HepG2 (cell line): ENCODE measurements around the gene CLRN3. TPM values are rescaled to one million over a fixed set of nuclear protein-coding genes. Genes with fewer than 3 reads are reported as not detected.

ENCODE experiments used
- ATAC-seq: fragments of 200-7000 bp; cut with Tn5 transposase; 3 replicates; pipeline ENCODE4 v1.9.1; 2020; ENCODE audit warnings: mild to moderate bottlenecking, moderate library complexity
- BruUV-seq: library from RNA; stranded (reverse); fragments of 400-500 nt; replicated peaks from 2 replicates; lab custom pipeline; 2021; lab: Mats Ljungman, UMichigan
- CTCF ChIA-PET: fragments of 300-600 bp; formaldehyde crosslinking; extraction: SDS; loops from one replicate; lab custom pipeline; 2021; ENCODE audit warnings: low total read pairs, inconsistent platforms, low intra/inter-chr PET ratio; lab: Yijun Ruan, JAX
- POLR2A ChIA-PET: fragments of 350-600 bp; sonication (Branson Sonifier 250); formaldehyde crosslinking; loops from one replicate; lab custom pipeline; 2020; ENCODE audit warnings: antibody characterized with exemption, inconsistent platforms; lab: Yijun Ruan, JAX
- DNase-seq: peaks from one replicate; pipeline ENCODE4 v3.0.0-alpha.2; 2015; ENCODE audit warnings: low spot score
- FAIRE-seq: peaks from 3 replicates; lab custom pipeline; 2011; peaks lifted over from hg19 to GRCh38; lab: Jason Lieb, UNC
- H2AFZ ChIP-seq: one replicate; pipeline ENCODE4 v1.6.1; 2011; ENCODE audit warnings: low read length, inconsistent platforms
- H3K27ac ChIP-seq: fragments of 300-600 bp; 3 replicates; pipeline ENCODE4 v1.8.0; 2011; ENCODE audit warnings: mixed run types, mild to moderate bottlenecking, mixed read lengths, low read length, inconsistent platforms; ENCODE audit not compliant: insufficient read depth; ENCODE audit errors: extremely low read length
- H3K27me3 ChIP-seq, 2 experiments: fragments of 200-600 bp in 1 of 2; 2 replicates in 1 of 2; 3 replicates in 1 of 2; pipeline versions ENCODE4 v1.6.0 to v1.8.0; 2011; ENCODE audit warnings: low read length in 2 of 2, mild to moderate bottlenecking in 2 of 2, moderate library complexity in 2 of 2, inconsistent platforms in 1 of 2; ENCODE audit not compliant: insufficient read depth in 2 of 2, control insufficient read depth in 1 of 2
- H3K36me3 ChIP-seq, 2 experiments: fragments of 200-600 bp in 1 of 2; replicated peaks in 1 of 2; 2 replicates in 1 of 2; 3 replicates in 1 of 2; pipeline versions ENCODE4 v1.5.1 to v1.8.0; 2011; ENCODE audit warnings: low read length in 2 of 2, inconsistent platforms in 1 of 2; ENCODE audit not compliant: insufficient read depth in 2 of 2, control insufficient read depth in 1 of 2
- H3K4me1 ChIP-seq: 2 replicates; pipeline ENCODE4 v1.5.1; 2012; ENCODE audit warnings: low read length, inconsistent platforms; ENCODE audit not compliant: insufficient read depth
- H3K4me2 ChIP-seq: 2 replicates; pipeline ENCODE4 v1.6.0; 2011; ENCODE audit warnings: low read depth, low read length, inconsistent platforms
- H3K4me3 ChIP-seq, 3 experiments: fragments of 200-600 bp in 1 of 3; sonication (generic), shearing (Covaris generic) in 1 of 3; replicated peaks in 1 of 3; 2 replicates each; pipeline ENCODE4 v1.5.1; 2011 to 2016; ENCODE audit warnings: low read length in 3 of 3, inconsistent platforms in 2 of 3, low read depth in 2 of 3, mild to moderate bottlenecking in 2 of 3, control low read depth in 1 of 3, mixed read lengths in 1 of 3; ENCODE audit not compliant: insufficient read depth in 1 of 3
- H3K79me2 ChIP-seq: one replicate; pipeline ENCODE4 v1.6.1; 2011; ENCODE audit warnings: low read length, inconsistent platforms; ENCODE audit not compliant: insufficient read depth
- H3K9ac ChIP-seq: 2 replicates; pipeline ENCODE4 v1.6.0; 2011; ENCODE audit warnings: mild to moderate bottlenecking, low read depth, low read length, inconsistent platforms; ENCODE audit not compliant: insufficient read depth
- H3K9me3 ChIP-seq: 2 replicates; pipeline ENCODE4 v1.5.1; 2012; ENCODE audit warnings: mild to moderate bottlenecking, low read length
- H4K20me1 ChIP-seq: 2 replicates; pipeline ENCODE4 v1.6.0; 2011; ENCODE audit warnings: inconsistent platforms, mild to moderate bottlenecking, low read length, moderate library complexity; ENCODE audit not compliant: insufficient read depth
- GATAD1 ChIP-seq: IDR thresholded peaks from 2 replicates; pipeline ENCODE4 v1.6.1; 2016; ENCODE audit warnings: missing genetic modification reagents, missing compliant biosample characterization
- MAZ ChIP-seq, 2 experiments: sonication (generic) in 1 of 2; formaldehyde crosslinking in 1 of 2; IDR thresholded peaks; 2 replicates each; pipeline versions ENCODE4 v1.5.0 to v1.6.1; 2012 to 2020; ENCODE audit warnings: low read depth in 2 of 2, mild to moderate bottlenecking in 2 of 2, borderline replicate concordance in 1 of 2, improper control_type of control experiment in 1 of 2, low read length in 1 of 2, missing genetic modification reagents in 1 of 2, moderate library complexity in 1 of 2
- NCOA2 ChIP-seq: sonication (generic); formaldehyde crosslinking; IDR thresholded peaks from 2 replicates; pipeline ENCODE4 v1.8.0; 2022; ENCODE audit warnings: inconsistent platforms
- ZNF367 ChIP-seq: sonication (generic); formaldehyde crosslinking; IDR thresholded peaks from 2 replicates; pipeline ENCODE4 v1.4.0; 2020; ENCODE audit warnings: missing genetic modification reagents, borderline replicate concordance
- ZNF557 ChIP-seq: sonication (generic); formaldehyde crosslinking; IDR thresholded peaks from 2 replicates; pipeline ENCODE4 v1.4.0; 2020; ENCODE audit warnings: missing genetic modification reagents
- ZNF678 ChIP-seq: sonication (generic); formaldehyde crosslinking; IDR thresholded peaks from 2 replicates; pipeline ENCODE4 v1.4.0; 2020; ENCODE audit warnings: mild to moderate bottlenecking, missing genetic modification reagents
- WGBS: methylation state at CpG from one replicate; pipeline ENCODE4 v1.1.6; 2017; ENCODE audit warnings: low lambda C conversion rate; 5-methylcytosine and 5-hydroxymethylcytosine counted together
- in situ Hi-C: cut with HindIII; loops from 2 replicates; pipeline ENCODE4 v1.10.0; 2017; ENCODE audit warnings: low pct_unique_long_range_greater_than_20kb; ENCODE audit not compliant: extremely low pct_ligation_motif_present
- intact Hi-C: fragments of 100-400 bp; cut with micrococcal nuclease; formaldehyde crosslinking; loops from one replicate; pipeline ENCODE4 v1.10.0; 2022; ENCODE audit not compliant: unreplicated experiment
- polyA plus RNA-seq, 8 experiments: library from polyadenylated mRNA; depleted of rRNA in 3 of 8; stranded (reverse) in 7 of 8; unstranded in 1 of 8; fragments of >200 nt; fragmentation: Illumina TruSeq in 4 of 8; extraction: Trizol in 4 of 8; gene quantifications; 2 replicates each; pipeline versions ENCODE4 v1.2.1 to v1.2.3, GENCODE V29; 2011 to 2016; ENCODE audit warnings: low read depth in 4 of 8, missing spikeins in 1 of 8, mixed read lengths in 1 of 8; ENCODE audit not compliant: insufficient read depth in 1 of 8
- total RNA-seq, 5 experiments: library from RNA; depleted of rRNA; stranded (reverse); fragments of >200 nt; fragmentation: Illumina TruSeq; extraction: Trizol; gene quantifications; 2 replicates each; pipeline ENCODE4 v1.2.3, GENCODE V29; 2016; ENCODE audit warnings: low read depth in 1 of 5
- TF ChIP-seq, protein P1 (sequence below): sonication (generic); formaldehyde crosslinking; IDR thresholded peaks from 2 replicates; pipeline ENCODE4 v1.4.0; 2020; ENCODE audit warnings: mild to moderate bottlenecking, missing genetic modification reagents, borderline replicate concordance

CLRN3 gene
- total and polyA plus RNA-seq, 2 of the 13 experiments (the other 11 are each of a cell fraction or from before 2014, with no cell fraction given): not detected

DNA sequence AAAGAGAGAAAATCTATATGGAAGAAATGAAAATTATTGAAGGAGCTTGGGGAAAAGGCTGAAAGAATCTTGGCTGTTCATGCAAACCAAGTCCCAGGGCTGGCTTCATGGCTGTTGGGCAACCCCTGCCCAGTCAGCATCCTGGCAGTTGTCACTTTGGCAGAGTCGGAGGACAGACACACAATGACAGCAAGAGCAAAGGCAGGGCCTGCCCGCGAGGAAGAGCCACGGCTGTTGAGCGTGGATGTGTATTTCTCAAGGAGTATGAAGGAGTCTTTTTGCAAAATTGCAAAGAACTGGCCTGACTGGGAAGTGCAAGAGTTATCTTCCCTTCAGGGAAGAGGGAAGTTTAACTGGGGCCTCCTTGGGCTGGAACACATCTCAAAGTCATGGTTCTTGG, 25.8 kb upstream of the CLRN3 start (continued):
- TF ChIP-seq MAZ (IDR thresholded peaks at IDR 0.05; ENCODE audit: borderline replicate concordance, low read depth, low read length): no peak
- TF ChIP-seq MAZ (CRISPR knock-in tag; IDR thresholded peaks at IDR 0.05; ENCODE audit: low read depth): no peak
- TF ChIP-seq, all 625 proteins: peak for 0

DNA sequence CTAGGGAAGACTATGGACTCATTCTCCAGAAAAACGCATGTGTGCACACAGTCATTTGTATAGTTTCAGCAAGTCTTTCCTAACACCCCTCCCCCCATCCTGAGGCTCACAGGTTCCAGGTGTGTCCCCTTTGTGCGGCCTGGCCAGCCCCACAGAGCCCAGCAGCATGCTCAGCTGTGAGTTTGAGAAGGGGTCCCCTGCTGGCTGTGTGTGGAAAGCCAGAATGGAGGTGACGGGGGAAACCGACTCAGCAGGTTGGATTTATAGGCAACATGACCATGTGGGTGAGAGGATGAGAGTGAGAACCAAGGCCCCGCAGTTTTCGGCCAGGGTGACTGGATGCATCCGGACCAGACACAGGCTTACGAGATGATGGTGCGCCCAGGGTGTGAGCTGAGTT, 24.1 kb upstream of the CLRN3 start:
- H3K27ac ChIP-seq: no peak overlapping the region
- CTCF ChIA-PET: no interaction called here
- DNase-seq: no peak
- no peak for FAIRE-seq
- no peak overlapping the region for H3K9ac ChIP-seq
- no peak overlapping the region for H3K4me2 ChIP-seq
- 39% methylated on average over 8 of the region's 9 CpGs for WGBS
- H3K4me1 ChIP-seq: no peaks in the 10 kb centered on the region
- intact Hi-C loops: no loop called here
- no TSS peak for BruUV-seq
- TF ChIP-seq ZNF557 (CRISPR knock-in tag): no peak
- no peak for TF ChIP-seq GATAD1
- TF ChIP-seq NCOA2: no peak
- TF ChIP-seq, protein P1, sequence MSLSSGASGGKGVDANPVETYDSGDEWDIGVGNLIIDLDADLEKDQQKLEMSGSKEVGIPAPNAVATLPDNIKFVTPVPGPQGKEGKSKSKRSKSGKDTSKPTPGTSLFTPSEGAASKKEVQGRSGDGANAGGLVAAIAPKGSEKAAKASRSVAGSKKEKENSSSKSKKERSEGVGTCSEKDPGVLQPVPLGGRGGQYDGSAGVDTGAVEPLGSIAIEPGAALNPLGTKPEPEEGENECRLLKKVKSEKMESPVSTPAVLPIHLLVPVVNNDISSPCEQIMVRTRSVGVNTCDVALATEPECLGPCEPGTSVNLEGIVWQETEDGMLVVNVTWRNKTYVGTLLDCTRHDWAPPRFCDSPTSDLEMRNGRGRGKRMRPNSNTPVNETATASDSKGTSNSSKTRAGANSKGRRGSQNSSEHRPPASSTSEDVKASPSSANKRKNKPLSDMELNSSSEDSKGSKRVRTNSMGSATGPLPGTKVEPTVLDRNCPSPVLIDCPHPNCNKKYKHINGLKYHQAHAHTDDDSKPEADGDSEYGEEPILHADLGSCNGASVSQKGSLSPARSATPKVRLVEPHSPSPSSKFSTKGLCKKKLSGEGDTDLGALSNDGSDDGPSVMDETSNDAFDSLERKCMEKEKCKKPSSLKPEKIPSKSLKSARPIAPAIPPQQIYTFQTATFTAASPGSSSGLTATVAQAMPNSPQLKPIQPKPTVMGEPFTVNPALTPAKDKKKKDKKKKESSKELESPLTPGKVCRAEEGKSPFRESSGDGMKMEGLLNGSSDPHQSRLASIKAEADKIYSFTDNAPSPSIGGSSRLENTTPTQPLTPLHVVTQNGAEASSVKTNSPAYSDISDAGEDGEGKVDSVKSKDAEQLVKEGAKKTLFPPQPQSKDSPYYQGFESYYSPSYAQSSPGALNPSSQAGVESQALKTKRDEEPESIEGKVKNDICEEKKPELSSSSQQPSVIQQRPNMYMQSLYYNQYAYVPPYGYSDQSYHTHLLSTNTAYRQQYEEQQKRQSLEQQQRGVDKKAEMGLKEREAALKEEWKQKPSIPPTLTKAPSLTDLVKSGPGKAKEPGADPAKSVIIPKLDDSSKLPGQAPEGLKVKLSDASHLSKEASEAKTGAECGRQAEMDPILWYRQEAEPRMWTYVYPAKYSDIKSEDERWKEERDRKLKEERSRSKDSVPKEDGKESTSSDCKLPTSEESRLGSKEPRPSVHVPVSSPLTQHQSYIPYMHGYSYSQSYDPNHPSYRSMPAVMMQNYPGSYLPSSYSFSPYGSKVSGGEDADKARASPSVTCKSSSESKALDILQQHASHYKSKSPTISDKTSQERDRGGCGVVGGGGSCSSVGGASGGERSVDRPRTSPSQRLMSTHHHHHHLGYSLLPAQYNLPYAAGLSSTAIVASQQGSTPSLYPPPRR (CRISPR knock-in tag): no peak
- no peak for TF ChIP-seq ZNF678 (CRISPR knock-in tag)
- TF ChIP-seq ZNF367: no peak
- TF ChIP-seq, all 625 proteins: peak for 0
- no peak for ATAC-seq
- no peak overlapping the region for H2AFZ ChIP-seq
- POLR2A ChIA-PET: no interaction called here
- H3K79me2 ChIP-seq: no peaks in the 10 kb centered on the region
- H3K9me3 ChIP-seq: no peaks in the 10 kb centered on the region
- H3K36me3 ChIP-seq: no peaks in the 10 kb centered on the region
- peaks cover 1 to 8% of the 10 kb centered on the region in 2 experiments; a peak in 2 of 5 replicates for H3K27me3 ChIP-seq
- H3K4me3 ChIP-seq: no peak overlapping the region
- in situ Hi-C loops: no loop called here
- H4K20me1 ChIP-seq: no peaks in the 10 kb centered on the region
